Body of pancreas (tissue), 4 donors: ENCODE measurements around the gene PTPRM. TPM values are rescaled to one million over a fixed set of nuclear protein-coding genes. Genes with fewer than 3 reads are reported as not detected.

Source experiments
- ATAC-seq: fragments of 150-250 bp; one replicate; pipeline ENCODE4 v1.9.1; 2016
- DNase-seq, 4 donors: peaks; one replicate each; pipeline ENCODE4 v3.0.0-alpha.2; 2019
- H3K27ac ChIP-seq, 4 donors: fragments of 200-600 bp; sonication (generic); 1 replicate in 3 of 4; 2 replicates in 1 of 4; pipeline versions ENCODE4 v1.5.1 to v1.6.1; 2016 to 2019; ENCODE audit warnings: mild to moderate bottlenecking in 1 of 4, mixed read lengths in 1 of 4, moderate library complexity in 1 of 4
- H3K27me3 ChIP-seq, 2 donors: fragments of 200-600 bp; sonication (generic); one replicate each; pipeline ENCODE4 v1.6.0; 2016; ENCODE audit warnings: mild to moderate bottlenecking in 1 of 2
- H3K36me3 ChIP-seq, 2 donors: fragments of 200-600 bp; sonication (generic); replicated peaks in 1 of 2; 2 replicates each; pipeline ENCODE4 v1.5.1; 2016; ENCODE audit warnings: low read depth in 2 of 2; ENCODE audit not compliant: insufficient read depth in 1 of 2
- H3K4me1 ChIP-seq: fragments of 200-600 bp; sonication (generic); one replicate; pipeline ENCODE4 v1.6.0; 2016
- H3K4me3 ChIP-seq, 2 donors: fragments of 200-600 bp; sonication (generic); 1 replicate in 1 of 2; 2 replicates in 1 of 2; pipeline ENCODE4 v1.5.1; 2016 to 2019
- H3K9me3 ChIP-seq, 3 donors: fragments of 200-600 bp; sonication (generic); 1 replicate in 2 of 3; 2 replicates in 1 of 3; pipeline ENCODE4 v1.5.1; 2016
- POLR2A ChIP-seq, 3 donors: fragments of 450-650 bp; IDR thresholded peaks; one replicate each; pipeline ENCODE4 v1.6.1; 2016; ENCODE audit warnings: antibody characterized with exemption in 3 of 3, mild to moderate bottlenecking in 2 of 3
- WGBS, 2 donors: methylation state at CpG; one replicate each; pipeline ENCODE4 v1.1.5; 2017; 5-methylcytosine and 5-hydroxymethylcytosine counted together
- intact Hi-C: fragments of 100-400 bp; cut with DNase I; formaldehyde crosslinking; loops from one replicate; pipeline ENCODE4 v1.15.1; 2023
- total RNA-seq, 2 donors: library from RNA; depleted of rRNA; stranded (reverse); fragments of >200 nt; gene quantifications; one replicate each; pipeline ENCODE4 v1.1.0, GENCODE V29; 2016
- TF ChIP-seq, protein P1 (sequence below), 7 experiments: fragments of 450-650 bp in 4 of 7; fragments of 200-600 bp in 3 of 7; sonication (generic) in 3 of 7; IDR thresholded peaks; one replicate each; pipeline ENCODE4 v1.5.1; 2016 to 2019; ENCODE audit warnings: antibody characterized with exemption in 7 of 7

PTPRM gene
- total RNA-seq, 2 donors from 2014 or later, result 38.2 to 48.0 TPM

DNA sequence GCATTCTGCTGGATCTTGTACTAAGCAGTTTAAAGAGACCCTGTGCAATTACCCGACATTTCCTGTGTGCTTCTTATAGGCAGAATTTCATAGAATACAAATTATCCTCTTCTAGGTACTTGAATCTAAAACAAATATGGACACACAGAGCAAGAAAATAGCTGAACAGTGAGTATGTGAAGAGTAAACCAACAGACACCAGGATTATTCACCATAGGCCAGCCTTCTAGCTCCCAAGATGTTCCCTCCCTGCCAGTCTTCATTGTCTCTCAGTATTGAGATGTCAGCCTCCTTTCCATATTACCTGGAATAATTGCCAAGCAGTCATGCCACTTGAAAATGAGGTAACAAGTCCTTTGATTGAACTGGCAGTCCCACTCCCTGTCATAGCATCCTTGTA, 187.1 kb downstream of the PTPRM start:
- WGBS, 2 donors, result 96 to 97% methylated on average over 1 of the region's 1 CpG
- Histone ChIP-seq H3K36me3 (no peaks in the 10 kb centered on the region), H3K4me3 (no peak overlapping the region), H3K4me1 (peaks cover 46% of the 10 kb centered on the region), H3K27me3 (no peaks in the 10 kb centered on the region), H3K27ac (peak overlapping the region; percentile 35 to 63 (median 48)), H3K9me3 (no peaks in the 10 kb centered on the region)
- no peak for DNase-seq
- TF ChIP-seq, protein P1, sequence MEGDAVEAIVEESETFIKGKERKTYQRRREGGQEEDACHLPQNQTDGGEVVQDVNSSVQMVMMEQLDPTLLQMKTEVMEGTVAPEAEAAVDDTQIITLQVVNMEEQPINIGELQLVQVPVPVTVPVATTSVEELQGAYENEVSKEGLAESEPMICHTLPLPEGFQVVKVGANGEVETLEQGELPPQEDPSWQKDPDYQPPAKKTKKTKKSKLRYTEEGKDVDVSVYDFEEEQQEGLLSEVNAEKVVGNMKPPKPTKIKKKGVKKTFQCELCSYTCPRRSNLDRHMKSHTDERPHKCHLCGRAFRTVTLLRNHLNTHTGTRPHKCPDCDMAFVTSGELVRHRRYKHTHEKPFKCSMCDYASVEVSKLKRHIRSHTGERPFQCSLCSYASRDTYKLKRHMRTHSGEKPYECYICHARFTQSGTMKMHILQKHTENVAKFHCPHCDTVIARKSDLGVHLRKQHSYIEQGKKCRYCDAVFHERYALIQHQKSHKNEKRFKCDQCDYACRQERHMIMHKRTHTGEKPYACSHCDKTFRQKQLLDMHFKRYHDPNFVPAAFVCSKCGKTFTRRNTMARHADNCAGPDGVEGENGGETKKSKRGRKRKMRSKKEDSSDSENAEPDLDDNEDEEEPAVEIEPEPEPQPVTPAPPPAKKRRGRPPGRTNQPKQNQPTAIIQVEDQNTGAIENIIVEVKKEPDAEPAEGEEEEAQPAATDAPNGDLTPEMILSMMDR (IDR thresholded peaks at IDR 0.05), result no peak
- no peak for TF ChIP-seq POLR2A (IDR thresholded peaks at IDR 0.05)
- ATAC-seq, result no peak
- intact Hi-C loops, result no loop called here

DNA sequence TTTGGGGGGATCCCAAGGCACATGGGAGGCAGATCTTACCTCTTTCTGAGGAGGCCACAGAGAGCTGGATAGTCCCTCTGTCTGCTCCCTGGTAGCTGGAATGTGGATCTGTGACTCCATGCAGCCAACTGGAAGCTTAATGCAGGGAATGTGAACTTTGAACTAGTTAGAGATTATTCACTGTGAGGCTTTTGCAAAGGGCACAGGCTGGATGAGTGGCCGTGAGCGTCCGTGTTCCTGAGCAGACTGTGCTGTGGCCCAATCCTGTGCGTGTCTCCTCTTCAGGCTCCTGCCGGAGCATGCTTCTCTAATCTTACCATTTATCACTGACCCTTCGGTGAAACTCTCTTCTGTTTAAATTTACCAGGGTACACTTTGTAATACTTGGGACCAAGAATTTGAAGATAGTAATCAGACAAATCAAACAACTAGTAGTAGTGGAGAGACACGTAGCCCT, 187.6 kb downstream of the PTPRM start:
- no peaks in the 10 kb centered on the region for H3K9me3 ChIP-seq
- peak overlapping the region; percentile 35 to 63 (median 48) for H3K27ac ChIP-seq
- no peaks in the 10 kb centered on the region for H3K27me3 ChIP-seq
- peak in 1 of 3 donors; percentile 10 for TF ChIP-seq POLR2A (IDR thresholded peaks at IDR 0.05)
- TF ChIP-seq, protein P1 (IDR thresholded peaks at IDR 0.05), result no peak
- DNase-seq (peak; percentile 24 to 47 (median 40)), ATAC-seq (peak; percentile 70)
- H3K4me1 ChIP-seq, result peaks cover 41% of the 10 kb centered on the region
- H3K36me3 ChIP-seq, result no peaks in the 10 kb centered on the region
- H3K4me3 ChIP-seq, result no peak overlapping the region
- intact Hi-C loops, result no loop called here
- WGBS, 2 donors, result 20 to 29% methylated on average over 4 to 7 of the region's 7 CpGs

DNA sequence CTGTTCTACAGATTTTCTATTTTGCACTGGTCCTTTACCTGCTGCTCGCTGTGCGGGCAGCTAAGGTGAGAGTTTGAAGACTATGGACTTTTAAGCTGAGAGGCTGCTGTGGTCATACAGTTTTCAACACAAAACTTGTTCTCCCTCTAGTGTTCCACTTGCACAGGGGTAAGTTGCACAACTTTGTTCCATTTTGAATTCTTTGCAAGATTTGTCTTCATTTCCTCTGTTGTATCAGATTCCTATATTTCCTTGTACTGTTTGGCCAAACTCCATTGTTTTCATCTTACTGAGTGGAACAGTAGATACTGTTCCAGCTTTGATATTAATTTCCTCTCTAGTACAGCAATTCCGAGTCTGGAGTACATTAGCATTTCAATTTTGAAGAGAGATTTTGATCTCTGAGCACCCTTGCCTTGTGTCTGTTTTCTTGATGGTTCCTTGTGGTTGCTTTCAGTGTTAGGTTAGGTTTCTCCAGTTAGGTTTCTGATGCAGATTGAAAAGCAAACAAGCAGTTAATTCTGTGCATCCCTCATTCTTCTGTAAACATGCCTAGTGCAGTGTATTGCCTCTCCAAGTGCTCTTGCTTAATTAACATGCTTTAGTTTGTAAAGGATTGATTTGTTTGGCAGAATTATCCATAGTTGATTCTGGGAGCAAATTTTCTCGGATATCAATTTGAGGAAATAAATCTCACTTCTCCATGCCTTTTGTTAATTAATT, 188.8 kb downstream of the PTPRM start:
- Histone ChIP-seq H3K4me3 (no peak overlapping the region), H3K27me3 (no peaks in the 10 kb centered on the region), H3K36me3 (no peaks in the 10 kb centered on the region), H3K9me3 (no peaks in the 10 kb centered on the region), H3K27ac (peak overlapping the region in 2 of 4 donors; percentile 57 to 63), H3K4me1 (peaks cover 38% of the 10 kb centered on the region)
- WGBS, 2 donors, result 71 to 73% methylated on average over 4 of the region's 4 CpGs
- DNase-seq (peak in 2 of 4 donors; percentile 20 to 27), ATAC-seq (peak; percentile 71)
- TF ChIP-seq, protein P1 (IDR thresholded peaks at IDR 0.05), result peak in 6 of 7 experiments; percentile 15 to 69 (median 57)
- TF ChIP-seq POLR2A (IDR thresholded peaks at IDR 0.05), result no peak
- intact Hi-C loops, result no loop called here

DNA sequence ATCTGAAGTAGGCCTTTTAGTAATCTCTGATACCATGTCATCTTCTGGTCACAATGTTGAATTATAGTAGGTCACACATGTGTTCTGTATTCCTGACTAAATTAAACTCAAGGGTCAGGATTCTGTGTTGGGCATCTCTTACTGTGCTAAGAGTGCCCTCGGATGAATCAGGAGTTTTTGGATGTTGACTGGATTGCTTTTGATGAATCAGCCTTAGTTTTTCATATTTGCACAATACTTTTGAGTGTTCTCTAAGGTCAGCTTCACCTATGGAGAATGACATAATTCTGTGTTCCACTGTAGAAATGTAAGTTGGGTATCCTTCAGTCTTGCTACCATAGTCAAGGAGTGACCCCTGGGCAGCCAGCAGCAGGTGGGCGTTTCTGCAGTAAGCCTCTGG, 190.1 kb downstream of the PTPRM start:
- Histone ChIP-seq H3K9me3 (no peaks in the 10 kb centered on the region), H3K27ac (no peak overlapping the region), H3K27me3 (no peaks in the 10 kb centered on the region), H3K4me3 (no peak overlapping the region), H3K36me3 (no peaks in the 10 kb centered on the region), H3K4me1 (peaks cover 38% of the 10 kb centered on the region)
- TF ChIP-seq POLR2A (IDR thresholded peaks at IDR 0.05), result no peak
- TF ChIP-seq, protein P1 (IDR thresholded peaks at IDR 0.05), result no peak
- intact Hi-C loops, result no loop called here
- DNase-seq (no peak), ATAC-seq (no peak)
- WGBS, 2 donors, result 87 to 89% methylated on average over 2 of the region's 2 CpGs

DNA sequence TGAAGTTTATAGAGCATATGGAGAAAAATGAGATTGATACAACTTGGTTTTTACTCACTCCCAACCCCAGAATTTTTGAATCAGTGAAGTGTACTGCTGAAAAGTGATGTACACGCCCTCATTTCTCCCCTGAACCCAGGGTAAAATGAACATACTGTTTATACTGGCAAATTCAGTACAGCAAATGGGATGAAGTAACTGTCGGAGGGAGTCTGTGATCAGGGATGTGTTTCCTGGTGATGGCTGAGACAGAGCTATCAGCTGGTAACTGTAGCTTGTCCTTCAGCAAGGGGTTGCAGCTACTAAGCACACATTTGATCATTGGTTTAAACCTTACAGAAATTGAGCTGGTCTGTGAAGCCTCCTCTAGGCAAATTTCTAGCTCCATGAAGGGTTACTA, 191.6 kb downstream of the PTPRM start:
- Histone ChIP-seq H3K9me3 (no peaks in the 10 kb centered on the region), H3K27ac (no peak overlapping the region), H3K4me3 (no peak overlapping the region), H3K36me3 (no peaks in the 10 kb centered on the region), H3K4me1 (peaks cover 42% of the 10 kb centered on the region), H3K27me3 (no peaks in the 10 kb centered on the region)
- TF ChIP-seq POLR2A (IDR thresholded peaks at IDR 0.05), result no peak
- TF ChIP-seq, protein P1 (IDR thresholded peaks at IDR 0.05), result no peak
- DNase-seq (no peak), ATAC-seq (no peak)
- intact Hi-C loops, result no loop called here
- WGBS, 2 donors, result 75 to 77% methylated on average over 2 of the region's 2 CpGs
